ENCODE measurements around the gene LMF1.
"Not testable (repeated sequence)": the region's sequence is repeated elsewhere in the genome, so short reads cannot be mapped to it uniquely, and the experiment has no call there.

The LMF1 gene

GRCh38 chr16:839643-840408, 131.0 kb downstream of the LMF1 start:
- no peak for DNase-seq

GRCh38 chr16:838741-839140, 132.0 kb downstream of the LMF1 start:
- DNase-seq: no peak

GRCh38 chr16:836822-837221, 134.0 kb downstream of the LMF1 start:
- not testable (repeated sequence) for DNase-seq

- DNase-seq: no peak
Measured at GRCh38 chr16:836221-836620, 134.6 kb downstream of the LMF1 start.

- no peak for DNase-seq
Measured at GRCh38 chr16:835373-835772, 135.4 kb downstream of the LMF1 start.

GRCh38 chr16:833411-833810, 137.4 kb downstream of the LMF1 start:
- no peak for DNase-seq

GRCh38 chr16:832652-833336, 138.0 kb downstream of the LMF1 start:
- DNase-seq: no peak

- DNase-seq: no peak
Measured at GRCh38 chr16:831571-832413, 139.0 kb downstream of the LMF1 start.

- no peak for DNase-seq
Measured at GRCh38 chr16:830871-831570, 139.8 kb downstream of the LMF1 start.

- DNase-seq: no peak
Measured at GRCh38 chr16:830107-830870, 140.5 kb downstream of the LMF1 start.

- no peak for DNase-seq
Measured at GRCh38 chr16:828891-829290, 141.9 kb downstream of the LMF1 start.

GRCh38 chr16:827513-827912, 143.3 kb downstream of the LMF1 start:
- DNase-seq: no peak

- DNase-seq: no peak
Measured at GRCh38 chr16:825341-826061, 145.3 kb downstream of the LMF1 start.

GRCh38 chr16:824601-825000, 146.2 kb downstream of the LMF1 start:
- no peak for DNase-seq

- no peak for DNase-seq
Measured at GRCh38 chr16:824194-824593, 146.6 kb downstream of the LMF1 start.

- DNase-seq: no peak
Measured at GRCh38 chr16:822909-823297, 147.9 kb downstream of the LMF1 start.

GRCh38 chr16:822174-822908, 148.4 kb downstream of the LMF1 start:
- DNase-seq: no peak

GRCh38 chr16:821751-822150, 149.0 kb downstream of the LMF1 start:
- no peak for DNase-seq

- DNase-seq: no peak
Measured at GRCh38 chr16:820748-821147, 150.0 kb downstream of the LMF1 start.

- not testable (repeated sequence) for DNase-seq
Measured at GRCh38 chr16:820044-820408, 150.8 kb downstream of the LMF1 start.

Measured in CD4-positive, alpha-beta T cell treated with Interleukin-10 for 1 hour (primary cell).